ENCODE measurements around the gene PINLYP.

DNA sequence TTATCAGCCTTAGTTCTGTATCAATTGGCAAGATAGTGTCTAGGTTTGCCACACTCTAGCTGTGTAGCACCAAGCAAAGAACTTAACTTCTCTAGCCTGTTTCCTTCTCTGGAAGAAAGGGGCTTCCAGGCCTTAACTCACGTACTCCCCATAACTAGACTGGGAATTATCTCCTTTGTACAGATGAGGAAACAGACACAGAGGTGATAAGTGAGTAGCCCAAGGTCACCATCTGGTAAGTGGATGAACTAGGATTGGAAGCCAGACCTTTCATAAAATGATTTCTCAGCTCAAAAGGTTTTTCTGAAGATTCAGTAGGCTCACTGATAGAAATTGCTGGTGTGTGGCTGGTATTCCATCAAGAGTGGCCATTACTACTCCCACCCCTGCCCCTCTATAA lies 40.7 kb downstream of the PINLYP start:
- TF ChIP-seq EP300 (IDR thresholded peaks at IDR 0.05) (no peak), CTCF (IDR thresholded peaks at IDR 0.05) (no peak), POLR2AphosphoS5 (IDR thresholded peaks at IDR 0.05) (no peak)
